GM18520 (cell line): ENCODE data around the gene IER5L.
A peak's percentile ranks its signal among the peaks of the same experiment; 100 is the strongest.

Experiments used
- ATAC-seq: cut with Tn5 transposase; IDR thresholded peaks from one replicate; pipeline ENCODE4 v1.9.1; 2021; ENCODE audit not compliant: unreplicated experiment

Gene IER5L

GRCh38 chr9:129182122-129182521 lies 4.1 kb upstream of the IER5L start:
- no peak for ATAC-seq

- ATAC-seq: no peak
These were observed 3.2 kb upstream of the IER5L start for GRCh38 chr9:129181246-129181645.

DNA sequence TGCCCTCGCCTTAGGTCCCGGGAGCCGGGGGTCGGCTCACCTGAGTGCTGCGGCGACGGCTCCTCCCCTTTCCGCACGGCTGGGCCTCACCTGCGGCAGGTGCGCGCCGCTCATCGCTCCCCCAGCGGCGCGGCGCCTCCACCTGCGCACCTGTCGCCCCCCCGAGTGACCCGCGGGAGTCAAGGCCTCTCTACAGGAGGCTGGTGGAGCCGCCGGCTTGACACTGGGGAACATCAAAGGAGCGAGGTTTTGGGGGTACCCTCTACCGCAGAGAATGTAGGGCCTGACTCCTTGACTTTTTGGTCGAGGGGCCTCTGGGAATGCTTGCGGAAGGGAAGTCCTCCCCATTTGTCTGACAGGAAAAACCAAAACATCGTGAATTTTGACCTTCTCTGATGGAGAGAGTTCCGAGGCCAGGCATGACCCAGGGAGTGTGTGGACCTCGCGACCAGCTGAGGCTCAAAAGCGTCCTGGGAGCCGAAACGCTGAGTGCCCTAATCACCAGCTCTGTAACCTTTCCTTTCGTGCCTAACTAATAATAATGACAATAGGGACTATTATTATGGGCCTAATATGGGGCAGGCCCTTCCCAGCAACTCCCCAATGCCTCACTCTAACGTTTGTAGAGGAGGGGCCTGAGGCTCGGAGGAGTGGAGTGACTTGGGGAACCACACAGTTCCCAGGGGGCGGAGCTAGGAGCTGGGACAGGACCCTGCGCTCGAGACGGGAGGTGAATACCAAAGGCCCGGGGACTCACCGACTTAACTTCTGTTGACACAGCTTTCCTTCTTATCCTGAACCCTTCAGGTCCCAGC lies 714 bp upstream of the IER5L start:
- no peak for ATAC-seq

- peak; percentile 7 for ATAC-seq
These were observed 644 bp downstream of the IER5L start for GRCh38 chr9:129177443-129177790.

DNA sequence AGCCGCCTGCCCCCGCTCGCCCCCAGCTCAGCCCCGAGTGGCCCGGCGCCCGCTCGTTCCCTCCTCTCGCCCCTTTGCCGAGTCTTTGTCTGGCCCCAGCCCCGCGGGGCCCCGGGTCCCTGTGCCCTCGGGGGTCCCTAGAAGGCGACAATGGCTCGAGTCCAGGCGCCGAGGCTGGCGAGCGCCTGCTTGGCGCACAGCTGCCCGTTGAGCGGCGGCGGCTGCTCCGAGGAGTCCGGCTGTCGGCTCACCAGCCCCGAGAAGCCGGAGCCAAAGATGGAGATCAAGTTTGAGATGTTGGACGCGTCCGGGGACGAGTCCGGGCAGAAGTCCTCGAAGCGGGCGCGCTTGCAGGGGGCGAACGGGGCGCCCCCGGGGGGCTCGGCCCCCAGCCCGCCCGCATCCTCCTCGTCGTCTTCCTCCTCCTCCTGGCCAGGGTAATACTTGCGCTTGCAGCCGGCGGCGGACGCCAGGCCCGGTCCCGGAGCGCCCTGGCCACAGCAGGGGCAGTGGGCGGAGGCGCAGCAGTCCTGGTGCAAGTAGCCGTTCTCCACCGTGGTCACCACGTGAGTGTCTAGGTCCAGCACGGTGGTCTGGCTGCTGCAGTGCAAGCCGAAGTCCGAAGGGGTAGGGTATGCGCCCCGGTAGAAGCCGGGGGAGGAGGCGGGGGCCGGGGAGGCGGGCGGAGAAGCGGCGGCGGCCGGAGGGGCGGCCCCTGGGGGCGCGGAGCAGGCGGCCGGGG lies 1.2 kb downstream of the IER5L start:
- no peak for ATAC-seq

- ATAC-seq: no peak
These were observed 2.0 kb downstream of the IER5L start for GRCh38 chr9:129175825-129176633.

DNA sequence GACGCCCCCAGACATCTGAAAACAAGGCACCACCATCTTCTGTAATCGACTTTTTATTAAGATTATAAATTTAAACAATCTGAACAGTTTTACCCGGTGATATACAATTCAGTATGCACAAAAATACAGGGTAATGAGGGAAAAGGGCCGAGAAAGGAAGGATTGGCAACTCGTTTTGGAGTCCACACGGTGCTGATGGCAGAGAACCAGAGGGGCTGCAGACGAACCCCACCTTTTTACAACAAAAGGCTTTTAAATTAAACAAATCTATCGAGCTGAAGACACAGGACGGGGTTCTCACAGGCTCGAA lies 2.6 kb downstream of the IER5L start:
- no peak for ATAC-seq

GRCh38 chr9:129174724-129175514 lies 3.1 kb downstream of the IER5L start:
- ATAC-seq: no peak

GRCh38 chr9:129174102-129174723 lies 3.8 kb downstream of the IER5L start:
- no peak for ATAC-seq

DNA sequence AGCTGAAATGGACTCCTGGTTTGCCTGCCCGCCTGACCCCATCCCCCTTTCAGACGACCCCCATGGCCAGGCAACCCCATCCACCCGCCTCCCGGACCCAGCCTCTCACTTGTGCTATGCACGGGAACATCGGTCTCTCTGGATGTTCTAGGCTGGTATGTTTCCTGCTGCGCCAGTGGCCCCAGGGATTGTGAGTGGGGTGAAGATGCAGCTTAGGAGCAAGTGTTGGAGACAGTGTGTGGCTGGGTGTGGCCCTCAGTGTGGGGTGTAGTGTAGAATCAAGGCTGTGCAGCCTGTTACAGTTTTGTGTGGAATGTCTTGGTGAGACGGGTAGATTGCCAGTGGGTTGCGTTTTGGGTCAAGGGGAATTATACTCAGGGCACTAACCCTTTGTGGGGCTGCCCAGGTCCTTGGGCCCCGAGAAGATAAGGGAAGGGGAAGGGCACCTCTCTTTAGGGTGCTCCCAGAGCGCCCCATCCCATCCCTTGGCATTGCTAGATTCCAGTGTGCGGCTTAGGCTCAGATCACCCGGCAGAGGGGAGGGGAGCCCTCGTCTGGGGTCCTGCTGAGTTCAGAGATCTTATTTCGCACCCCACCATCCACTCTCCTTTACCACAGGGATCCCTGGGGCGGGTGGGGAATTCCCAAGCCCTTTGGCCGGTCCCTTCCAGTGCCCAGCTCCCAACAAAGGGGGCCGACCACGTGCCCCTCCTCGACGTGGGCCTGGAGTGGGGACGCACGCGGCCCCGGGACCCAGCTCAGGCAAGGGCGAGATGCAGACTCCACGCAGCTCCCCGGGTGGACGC lies 4.6 kb downstream of the IER5L start:
- ATAC-seq: no peak

- ATAC-seq: no peak
These were observed 5.2 kb downstream of the IER5L start for GRCh38 chr9:129172816-129173215.

GRCh38 chr9:129171993-129172751 lies 5.9 kb downstream of the IER5L start:
- ATAC-seq: no peak

- no peak for ATAC-seq
These were observed 7.8 kb downstream of the IER5L start for GRCh38 chr9:129170229-129170628.

DNA sequence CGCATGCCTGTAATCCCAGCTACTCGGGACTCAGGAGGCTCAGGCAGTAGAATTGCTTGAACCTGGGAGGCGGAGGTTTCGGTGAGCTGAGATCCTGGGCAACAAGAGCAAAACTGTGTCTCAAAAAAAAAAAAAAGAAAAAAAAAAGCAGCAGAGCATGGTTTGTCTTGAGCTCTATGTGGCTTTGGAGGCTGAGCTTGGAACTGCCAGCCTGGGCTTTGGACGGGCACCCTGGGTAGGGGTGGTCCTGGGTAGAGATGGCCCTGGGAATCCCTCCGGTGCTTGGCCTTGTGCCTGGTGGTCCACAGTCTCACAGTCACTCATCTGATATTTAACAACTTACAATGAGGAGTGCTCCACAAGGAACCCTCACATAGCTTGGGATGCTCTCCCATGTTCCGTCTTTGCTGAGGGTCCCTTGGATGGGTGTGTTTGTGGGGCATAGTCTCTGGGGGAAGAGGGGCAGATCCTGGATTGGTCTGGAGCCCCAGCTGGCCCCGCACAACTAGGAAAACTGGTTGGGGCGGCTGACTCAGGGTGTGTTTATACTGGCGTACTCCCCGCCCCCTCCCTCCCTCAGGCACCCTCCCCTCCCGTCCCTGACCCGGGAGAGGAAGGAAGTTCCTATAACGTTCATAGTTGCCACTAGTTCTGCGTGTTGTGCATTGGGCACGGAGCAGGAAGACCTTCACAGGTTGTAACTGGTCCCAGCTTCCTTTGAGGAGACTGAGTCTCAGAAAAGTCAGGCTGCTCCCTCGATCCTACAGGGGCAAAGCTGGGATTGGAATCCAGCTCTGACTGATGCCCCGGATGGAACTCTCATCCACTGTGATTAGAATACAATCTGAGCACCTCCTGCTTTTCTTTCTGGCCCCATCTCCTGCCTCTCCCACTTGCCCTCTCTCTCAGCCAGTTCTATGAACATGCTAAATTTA lies 11.2 kb downstream of the IER5L start:
- ATAC-seq: no peak

- ATAC-seq: no peak
These were observed 12.9 kb downstream of the IER5L start for GRCh38 chr9:129165198-129165597.

- no peak for ATAC-seq
These were observed 13.7 kb downstream of the IER5L start for GRCh38 chr9:129164246-129164930.

GRCh38 chr9:129163753-129164152 lies 14.3 kb downstream of the IER5L start:
- no peak for ATAC-seq
